ENCODE data around the gene COL15A1. TPM values are rescaled to one million over a fixed set of nuclear protein-coding genes. Genes with fewer than 3 reads are reported as not detected.

The COL15A1 gene
- total RNA-seq, 1 experiment from 2014 or later, result not detected

DNA sequence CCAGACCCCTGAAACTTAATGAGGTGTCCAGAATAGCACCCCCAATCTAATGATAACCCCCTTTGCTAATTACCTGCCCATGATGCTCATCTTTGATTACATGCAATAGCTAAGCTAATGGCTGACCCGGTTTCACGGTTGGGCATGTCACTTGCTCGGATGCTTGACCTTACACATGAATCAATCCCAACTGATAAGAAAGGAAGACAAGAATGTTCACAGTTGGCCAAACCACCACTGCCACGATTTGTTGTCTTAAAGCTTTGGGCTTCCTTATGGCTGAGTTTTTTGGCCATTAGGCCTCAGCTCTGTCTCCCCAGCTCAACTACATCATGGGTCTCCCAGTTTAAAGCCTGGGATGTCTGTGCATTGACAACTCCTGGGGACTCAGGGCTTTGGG is 108.1 kb downstream of the COL15A1 start:
- H3K9ac ChIP-seq (ENCODE audit: extremely low read depth, insufficient read length, low read length), result no peak overlapping the region
- no peak overlapping the region; the same call in 1 of the 2 replicates for H3K14ac ChIP-seq (ENCODE audit: insufficient read depth, low read length)
- H2BK20ac ChIP-seq (ENCODE audit: low read depth, low read length, poor library complexity, severe bottlenecking), result no peak overlapping the region
- WGBS (ENCODE audit: extremely low coverage, insufficient read length, low lambda C conversion rate), result no CpG with 5 or more reads among the region's 4 CpGs
- H3K27me3 ChIP-seq (ENCODE audit: insufficient read depth, low read length), result no peaks in the 10 kb centered on the region
- no peak overlapping the region for H2AFZ ChIP-seq (ENCODE audit: low read length)
- H3K4me1 ChIP-seq (ENCODE audit: insufficient read depth, low read length), result no peaks in the 10 kb centered on the region
- H2BK5ac ChIP-seq (ENCODE audit: insufficient read length, low read length), result no peak overlapping the region
- Mint-ChIP-seq H3K4me3 (no peak overlapping the region), H3K36me3 (ENCODE audit: insufficient read depth in 1 of 3, low read depth in 3 of 3) (no peaks in the 10 kb centered on the region), H3K9me3 (no peaks in the 10 kb centered on the region), H3K27ac (no peak overlapping the region), H3K4me1 (peaks cover 3 to 8% of the 10 kb centered on the region in 2 experiments; a peak in 3 of 4 replicates), H3K27me3 (ENCODE audit: low read depth) (no peaks in the 10 kb centered on the region)
- DNase-seq, result no peak
- H3K79me2 ChIP-seq (ENCODE audit: insufficient read depth, low read length), result no peaks in the 10 kb centered on the region
- H2AK5ac ChIP-seq (ENCODE audit: insufficient read length, low read length), result no peak overlapping the region
- no peak overlapping the region for H3K56ac ChIP-seq (ENCODE audit: insufficient read length, low read depth, low read length)
- no peak for TF ChIP-seq CTCF (conservative IDR thresholded peaks at IDR 0.05)
- no peaks in the 10 kb centered on the region for H4K20me1 ChIP-seq (ENCODE audit: control insufficient read depth, insufficient read depth, insufficient read length)
- no peak overlapping the region for H2BK12ac ChIP-seq (ENCODE audit: insufficient read length, low read depth, low read length)
- H4K91ac ChIP-seq (ENCODE audit: insufficient read length, low read depth, low read length), result no peak overlapping the region
- H3T11ph ChIP-seq (ENCODE audit: low read length), result no peak overlapping the region
- no peak overlapping the region for H3K4me2 ChIP-seq (ENCODE audit: insufficient read depth, insufficient read length, low read length)
- no peak overlapping the region for H3K23ac ChIP-seq (ENCODE audit: insufficient read length, low read depth, low read length)
- no peak overlapping the region for H3K27ac ChIP-seq (ENCODE audit: insufficient read length, low read depth, low read length)
- H3K9me3 ChIP-seq (ENCODE audit: control insufficient read depth, low read depth, low read length), result no peaks in the 10 kb centered on the region
- H4K5ac ChIP-seq (ENCODE audit: insufficient read length, low read depth, low read length), result no peak overlapping the region
- H3K79me1 ChIP-seq (ENCODE audit: insufficient read depth, low read depth, low read length, poor library complexity, severe bottlenecking), result no peaks in the 10 kb centered on the region
- H2BK120ac ChIP-seq (ENCODE audit: low read depth, low read length, poor library complexity, severe bottlenecking), result no peak overlapping the region
- H2BK15ac ChIP-seq (ENCODE audit: low read depth, low read length), result no peak overlapping the region
- H3K4ac ChIP-seq (ENCODE audit: low read depth, low read length), result no peak overlapping the region
- H4K8ac ChIP-seq (replicated peaks; ENCODE audit: insufficient read length, low read depth, low read length), result no peak overlapping the region
- H3K23me2 ChIP-seq (ENCODE audit: insufficient read length, low read depth, low read length, poor library complexity, severe bottlenecking), result no peaks in the 10 kb centered on the region
- no peak overlapping the region for H3K18ac ChIP-seq (ENCODE audit: insufficient read length, low read depth, low read length)
